Measurements from ENCODE around the gene P2RX2.

P2RX2 gene

DNA sequence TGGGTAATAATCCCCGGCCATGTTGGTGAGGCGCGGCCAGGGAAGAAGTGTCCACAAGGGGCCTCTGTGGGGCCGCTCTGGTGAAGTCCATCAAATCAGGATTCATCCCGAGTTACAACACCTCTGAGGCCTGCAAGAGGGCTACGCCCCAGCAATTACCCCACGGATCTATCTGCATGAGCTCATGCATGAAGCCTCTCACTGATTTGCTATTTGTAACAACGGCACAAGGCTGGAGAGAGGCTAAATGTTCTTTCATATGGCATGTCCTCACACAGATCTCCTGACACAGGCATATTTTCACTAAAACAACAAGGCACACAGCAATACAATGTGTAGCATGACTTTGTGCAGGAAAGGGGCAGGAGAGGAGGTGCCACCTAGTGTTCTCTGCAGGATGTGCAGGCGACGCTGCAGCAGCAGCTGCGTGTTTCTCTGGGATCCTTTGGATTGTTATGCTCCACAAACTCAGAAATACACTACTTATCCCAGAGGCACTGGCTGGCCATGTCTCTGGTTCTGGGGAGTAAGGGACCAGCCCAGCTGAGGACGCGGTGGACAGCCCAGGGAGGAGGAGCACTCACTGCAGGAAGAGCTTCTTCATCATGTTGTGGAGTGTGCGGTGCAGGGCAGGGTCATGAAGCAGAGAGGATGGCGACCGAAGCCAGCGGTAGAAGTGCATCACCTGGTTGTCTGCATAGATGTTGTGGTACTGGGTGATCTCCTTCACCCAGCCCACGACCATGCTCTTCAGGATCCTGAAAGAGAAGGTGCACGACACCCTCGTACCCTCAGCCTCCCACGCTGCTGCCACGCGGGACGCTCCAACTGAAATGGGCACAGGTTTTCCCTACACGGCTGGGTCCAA, 20.2 kb downstream of the P2RX2 start:
- DNase-seq (ENCODE audit: low read depth, low spot score), result no peak

GRCh38 chr12:132639956-132640520, 21.5 kb downstream of the P2RX2 start:
- DNase-seq (ENCODE audit: low read depth, low spot score), result no peak

- no peak for DNase-seq (ENCODE audit: low read depth, low spot score)
Measured at GRCh38 chr12:132640936-132641335, 22.4 kb downstream of the P2RX2 start.

- DNase-seq (ENCODE audit: low read depth, low spot score), result no peak
Measured at GRCh38 chr12:132641811-132642650, 23.5 kb downstream of the P2RX2 start.

GRCh38 chr12:132642846-132643835, 24.6 kb downstream of the P2RX2 start:
- DNase-seq (ENCODE audit: low read depth, low spot score), result no peak

- no peak for DNase-seq (ENCODE audit: low read depth, low spot score)
Measured at GRCh38 chr12:132646850-132647249, 28.3 kb downstream of the P2RX2 start.

DNA sequence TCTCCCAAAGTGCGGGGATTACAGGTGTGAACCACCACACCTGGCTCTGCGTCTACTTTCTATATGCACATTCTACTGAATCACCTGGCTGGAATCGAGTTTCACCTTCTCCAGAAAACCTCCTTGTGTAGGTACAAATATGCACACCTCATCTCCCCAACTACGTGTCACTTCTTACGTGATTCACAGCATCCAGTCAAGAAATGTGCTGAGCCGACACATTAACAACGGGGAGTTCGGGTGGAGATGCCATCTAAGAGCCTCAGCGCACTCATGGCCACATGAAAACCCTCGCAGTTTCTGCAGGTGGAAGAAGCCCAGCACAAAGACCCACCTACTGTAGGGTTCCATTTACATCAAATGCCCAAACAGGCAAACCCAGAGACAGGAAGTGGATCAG, 29.3 kb downstream of the P2RX2 start:
- DNase-seq (ENCODE audit: low read depth, low spot score), result no peak

DNA sequence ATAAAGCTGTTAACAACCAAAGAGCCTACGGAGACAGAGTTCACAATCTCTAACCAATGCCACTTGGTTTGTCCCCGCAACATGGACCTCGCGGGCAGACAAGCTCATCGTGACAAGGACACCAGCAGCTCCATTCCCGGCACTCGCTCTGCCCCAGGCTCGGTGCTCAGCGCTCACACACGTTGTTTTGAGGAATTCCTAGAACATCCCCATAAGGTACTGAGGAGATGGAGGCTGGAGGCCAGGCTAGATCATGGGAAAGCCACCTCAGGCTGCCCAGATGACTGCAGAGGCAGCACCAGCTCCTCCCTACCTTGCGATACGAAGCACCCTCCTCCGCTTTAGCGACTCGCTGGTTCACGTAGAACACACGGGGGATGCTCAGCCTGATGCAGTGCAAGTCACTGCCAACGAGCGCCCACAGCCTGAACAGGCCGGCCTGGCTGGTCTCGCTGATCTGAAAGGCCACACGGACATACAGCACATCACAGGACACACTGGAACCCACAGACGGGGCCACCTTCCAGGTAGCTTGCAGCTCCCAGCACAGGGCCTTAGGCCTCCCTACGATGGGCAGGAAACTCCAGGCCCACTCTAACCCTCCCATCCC, 30.1 kb downstream of the P2RX2 start:
- DNase-seq (ENCODE audit: low read depth, low spot score), result no peak

DNA sequence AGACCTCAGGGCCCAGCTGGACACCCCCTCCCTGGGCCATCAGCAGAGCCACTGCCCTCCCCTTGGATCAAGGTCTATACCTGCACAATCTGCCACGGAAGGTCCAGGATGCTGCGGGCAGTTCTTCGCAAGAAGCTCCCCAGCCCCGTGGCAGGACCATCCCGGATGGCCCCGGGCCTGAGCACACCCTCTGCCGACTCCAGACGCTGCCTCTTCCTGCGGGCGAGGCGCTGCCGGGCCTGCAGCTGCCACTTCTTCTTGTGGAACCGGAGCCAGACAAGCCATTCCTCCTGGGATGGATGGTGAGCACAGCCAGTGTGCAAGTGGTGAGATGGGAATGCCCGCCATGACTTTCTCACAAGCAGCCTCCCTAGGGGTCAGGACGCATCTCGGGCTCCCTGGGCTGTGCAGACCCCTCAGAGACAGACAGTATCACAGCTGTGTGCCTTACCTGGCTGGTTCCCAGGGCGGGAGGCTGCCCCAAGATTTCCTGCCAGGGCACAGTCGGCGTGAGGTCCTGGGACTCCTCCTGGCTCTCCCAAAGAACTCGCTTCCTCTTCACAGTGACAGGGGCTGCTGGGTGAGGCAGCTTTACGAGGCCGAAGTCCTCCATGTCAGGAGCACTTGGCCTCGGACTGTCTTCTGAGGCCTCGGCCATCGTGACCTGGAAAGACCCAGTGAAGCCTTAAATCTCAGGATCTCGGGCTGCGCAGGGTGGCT, 30.8 kb downstream of the P2RX2 start:
- no peak for DNase-seq (ENCODE audit: low read depth, low spot score)

DNA sequence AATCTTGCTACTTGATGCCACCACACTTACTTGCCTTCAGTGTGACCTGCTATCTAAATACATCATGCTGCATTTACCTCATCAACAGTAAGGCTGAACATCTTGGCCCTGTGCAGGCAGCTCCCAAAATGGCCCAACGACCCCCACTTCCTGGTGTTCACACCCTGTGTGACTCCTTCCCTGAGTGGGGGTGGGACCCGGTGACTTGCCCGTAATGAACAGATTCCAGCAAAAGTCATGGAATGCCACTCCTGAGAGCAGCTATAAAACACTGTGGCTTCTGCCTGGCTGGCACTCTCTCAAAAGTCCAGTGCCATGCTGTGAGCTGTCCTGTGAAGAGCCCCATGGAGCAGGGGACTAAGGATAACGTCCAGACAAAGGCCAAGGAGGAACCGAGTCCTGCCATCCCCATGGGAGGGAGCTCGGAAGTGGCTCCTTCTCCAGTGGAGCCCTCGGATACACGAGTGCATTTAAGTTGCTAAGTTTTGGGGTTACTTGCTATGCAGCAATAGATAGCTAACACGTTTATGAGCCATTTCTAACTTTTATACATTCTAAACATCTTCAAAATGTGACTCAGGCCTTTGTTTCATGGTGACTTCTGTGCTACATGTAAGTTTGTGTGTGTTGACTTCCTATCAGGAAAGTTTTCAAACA, 33.0 kb downstream of the P2RX2 start:
- no peak for DNase-seq (ENCODE audit: low read depth, low spot score)

- DNase-seq (ENCODE audit: low read depth, low spot score), result no peak
Measured at GRCh38 chr12:132653567-132654290, 35.2 kb downstream of the P2RX2 start.

GRCh38 chr12:132657004-132657727, 38.6 kb downstream of the P2RX2 start:
- DNase-seq (ENCODE audit: low read depth, low spot score), result no peak

DNA sequence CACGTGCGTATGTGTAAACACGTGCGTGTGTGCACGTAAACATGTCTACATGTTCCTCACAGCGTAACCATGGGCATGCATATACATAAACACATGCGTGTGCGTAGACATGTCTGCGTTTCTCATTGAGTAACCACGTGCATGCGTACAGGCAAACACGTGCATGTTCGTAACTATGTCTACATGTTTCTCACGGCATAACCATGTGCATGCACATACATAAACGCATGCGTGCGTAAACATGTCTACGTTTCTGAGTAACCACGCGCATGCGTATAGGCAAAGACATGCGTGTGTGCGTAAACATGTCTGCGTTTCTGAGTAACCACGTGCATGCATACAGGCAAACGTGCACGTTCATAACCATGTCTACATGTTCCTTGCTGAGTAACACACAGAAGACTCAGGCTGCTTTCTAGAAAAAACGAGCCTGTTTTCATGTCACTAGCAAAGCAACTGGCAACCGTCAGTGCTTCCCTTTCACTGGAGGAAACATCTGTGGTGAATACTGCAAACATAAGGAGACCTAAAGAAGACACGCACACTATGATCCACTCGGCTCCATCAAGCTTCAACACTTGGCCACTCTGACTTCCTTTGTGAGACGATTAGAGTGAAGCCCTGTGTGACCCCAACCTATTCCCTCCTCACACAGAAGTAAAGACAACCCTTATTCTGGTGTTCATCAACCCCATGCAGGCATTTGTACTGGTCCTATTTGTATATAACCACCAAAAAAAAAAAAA, 39.7 kb downstream of the P2RX2 start:
- no peak for DNase-seq (ENCODE audit: low read depth, low spot score)

DNA sequence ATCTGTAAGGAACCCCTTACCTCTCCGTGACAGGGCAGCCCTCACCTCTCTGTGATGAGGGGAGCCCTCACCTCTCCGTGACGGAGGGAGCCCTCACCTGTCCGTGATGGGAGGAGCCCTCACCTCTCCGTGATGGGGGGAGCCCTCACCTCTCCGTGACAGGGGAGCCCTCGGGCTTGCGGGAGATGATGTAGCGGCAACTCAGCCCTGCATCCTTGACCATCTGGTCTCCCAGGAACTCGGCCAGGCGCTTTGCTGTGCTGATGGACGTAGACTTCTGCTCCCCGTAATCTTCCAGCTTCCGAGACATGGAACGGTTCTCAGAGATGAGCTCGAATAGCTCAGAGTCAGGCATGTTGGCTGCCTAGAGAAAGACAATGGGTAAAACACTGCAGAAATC, 40.6 kb downstream of the P2RX2 start:
- DNase-seq (ENCODE audit: low read depth, low spot score), result no peak

DNA sequence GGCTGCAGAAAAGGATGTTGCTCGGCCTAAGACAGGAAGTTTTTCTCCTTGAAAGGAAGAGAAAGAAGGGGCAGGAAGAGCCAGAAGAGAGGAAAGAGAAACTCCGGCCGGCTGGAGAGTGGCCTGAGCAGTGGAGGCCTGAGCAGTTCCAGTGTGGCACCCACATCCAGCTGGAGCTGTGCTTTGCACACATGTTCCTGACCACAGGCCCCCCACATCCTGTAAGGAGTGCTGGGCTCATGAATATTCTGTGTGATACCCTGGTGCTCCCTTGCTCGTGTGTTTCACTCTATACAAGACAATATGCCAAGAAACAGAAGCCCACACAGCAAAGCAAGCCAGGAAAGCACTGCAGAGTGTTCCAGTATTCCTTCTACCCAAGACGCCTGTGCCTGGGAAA, 41.5 kb downstream of the P2RX2 start:
- DNase-seq (ENCODE audit: low read depth, low spot score), result no peak

DNA sequence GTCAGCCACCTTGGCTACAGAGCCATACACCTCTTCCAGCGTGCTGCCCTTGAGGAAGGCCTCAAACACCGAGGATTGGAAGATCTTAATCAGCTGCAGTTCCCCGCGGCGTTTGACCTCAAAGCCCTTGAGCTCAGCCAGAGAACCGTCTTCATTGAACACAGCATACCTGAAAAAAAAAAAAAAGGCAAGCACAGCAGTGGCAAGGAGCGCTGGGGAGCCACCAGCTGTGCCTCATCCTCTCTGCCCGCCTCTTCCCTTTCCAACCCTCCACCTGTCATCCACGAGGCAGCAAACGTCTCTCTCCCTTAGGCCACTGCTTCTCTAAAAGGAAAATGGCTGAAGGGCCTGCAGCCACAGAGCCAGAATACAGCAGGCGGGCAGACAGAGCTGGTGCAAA, 42.4 kb downstream of the P2RX2 start:
- DNase-seq (ENCODE audit: low read depth, low spot score), result no peak

GRCh38 chr12:132661972-132662371, 43.4 kb downstream of the P2RX2 start:
- DNase-seq (ENCODE audit: low read depth, low spot score), result no peak

Data from brain pericyte (primary cell).